ENCODE measurements around the gene LMBR1. TPM values are rescaled to one million over a fixed set of nuclear protein-coding genes. Genes with fewer than 3 reads are reported as not detected.

LMBR1 gene
- total and polyA plus RNA-seq, 2 of the 13 experiments (the other 11 are each of a cell fraction or from before 2014, with no cell fraction given): 20.9 to 39.6 TPM

DNA sequence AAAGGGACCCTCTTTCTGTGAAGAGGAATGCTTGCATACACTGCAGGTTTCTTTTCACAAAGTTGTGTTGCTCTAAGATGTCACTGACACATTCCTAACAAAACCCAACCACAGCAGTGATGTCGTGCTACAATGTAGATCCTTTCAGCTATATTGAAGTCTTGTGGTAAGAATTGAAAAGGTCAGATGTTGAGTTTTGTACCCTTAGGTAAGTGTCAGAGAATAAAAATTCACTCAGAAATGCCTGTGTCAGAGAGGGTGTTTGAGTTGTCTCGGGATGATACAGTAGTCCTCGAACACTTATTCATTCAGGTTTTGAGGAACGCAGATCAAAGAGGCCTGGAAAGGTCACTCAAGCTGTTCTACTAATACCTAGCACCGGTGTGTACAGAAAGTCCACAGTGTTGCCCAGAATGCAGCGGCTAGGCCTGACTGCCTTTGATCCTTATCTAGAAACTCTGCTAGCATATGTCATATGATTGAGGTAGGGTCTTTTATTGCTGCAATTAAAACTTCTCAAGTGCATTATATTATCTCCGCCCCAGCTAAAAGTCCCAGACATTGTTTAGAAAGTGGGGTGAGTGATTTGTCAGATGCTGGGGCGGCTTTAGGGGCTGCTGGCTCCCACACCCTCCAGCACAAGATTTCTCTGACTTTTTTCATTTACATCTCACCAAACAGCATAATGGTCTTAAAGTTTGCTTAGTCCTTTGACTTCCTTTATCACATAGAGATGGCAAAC lies 226.4 kb downstream of the LMBR1 start (continued):
- no peak for TF ChIP-seq ZSCAN30 (CRISPR knock-in tag; IDR thresholded peaks at IDR 0.05)
- no peak for TF ChIP-seq ATF5 (CRISPR knock-in tag; IDR thresholded peaks at IDR 0.05; ENCODE audit: low read depth)
- no peak for TF ChIP-seq ZNF205 (CRISPR knock-in tag; IDR thresholded peaks at IDR 0.05)
- no peak for TF ChIP-seq ZNF879 (CRISPR knock-in tag; IDR thresholded peaks at IDR 0.05)
- no peak for TF ChIP-seq CHCHD3 (CRISPR knock-in tag; IDR thresholded peaks at IDR 0.05)
- TF ChIP-seq ASH2L (IDR thresholded peaks at IDR 0.05; ENCODE audit: insufficient read length, low read depth, low read length): peak; percentile 70
- peak; percentile 9; the same call in 1 of the 2 replicates for TF ChIP-seq IRF2 (CRISPR knock-in tag; IDR thresholded peaks at IDR 0.05)
- TF ChIP-seq ZNF784 (CRISPR knock-in tag; IDR thresholded peaks at IDR 0.05; ENCODE audit: borderline replicate concordance): 0 out of 2 replicates have a peak, but pooled peaks have one; percentile 40
- peak; percentile 93 for TF ChIP-seq ARID5B (CRISPR knock-in tag; IDR thresholded peaks at IDR 0.05)
- no peak for TF ChIP-seq RFX3 (CRISPR knock-in tag; IDR thresholded peaks at IDR 0.05)
- TF ChIP-seq KLF9 (CRISPR knock-in tag; IDR thresholded peaks at IDR 0.05; ENCODE audit: low read depth): no peak
- TF ChIP-seq YY1 (IDR thresholded peaks at IDR 0.05; ENCODE audit: insufficient read depth, insufficient replicate concordance, low read depth, low read length): no peak
- TF ChIP-seq ZFP1 (CRISPR knock-in tag; IDR thresholded peaks at IDR 0.05): no peak
- TF ChIP-seq CREB1 (IDR thresholded peaks at IDR 0.05): no peak
- TF ChIP-seq CREB1 (CRISPR knock-in tag; IDR thresholded peaks at IDR 0.05): no peak
- no peak for TF ChIP-seq LRRFIP1 (CRISPR knock-in tag; conservative IDR thresholded peaks at IDR 0.05)
- no peak for TF ChIP-seq ZNF430 (CRISPR knock-in tag; IDR thresholded peaks at IDR 0.05)
- TF ChIP-seq ZFAT (CRISPR knock-in tag; conservative IDR thresholded peaks at IDR 0.05): no peak
- TF ChIP-seq AHR (CRISPR knock-in tag; IDR thresholded peaks at IDR 0.05): no peak
- no peak for TF ChIP-seq ZFYVE20 (CRISPR knock-in tag; IDR thresholded peaks at IDR 0.05; ENCODE audit: borderline replicate concordance, low read depth)
- no peak for TF ChIP-seq U2AF2 (IDR thresholded peaks at IDR 0.05; ENCODE audit: low read depth, low read length)
- no peak for TF ChIP-seq TOE1 (CRISPR knock-in tag; IDR thresholded peaks at IDR 0.05)
- TF ChIP-seq ZNF550 (CRISPR knock-in tag; IDR thresholded peaks at IDR 0.05; ENCODE audit: borderline replicate concordance): no peak
- TF ChIP-seq CENPT (CRISPR knock-in tag; IDR thresholded peaks at IDR 0.05; ENCODE audit: low read depth): no peak

Data from HepG2 (cell line).